C4-2B (cell line): Measurements from ENCODE around the gene AKNAD1.

Source experiments
- H3K27ac ChIP-seq: fragments of 450-650 bp; 2 replicates; pipeline ENCODE4 v1.5.1; 2017
- ZFX ChIP-seq: fragments of 450-650 bp; IDR thresholded peaks from 2 replicates; pipeline ENCODE4 v1.6.1; 2017
- TF ChIP-seq, protein P1 (sequence below): fragments of 450-650 bp; conservative IDR thresholded peaks from 2 replicates; pipeline ENCODE4 v1.5.1; 2017; ENCODE audit warnings: mild to moderate bottlenecking

AKNAD1 gene

DNA sequence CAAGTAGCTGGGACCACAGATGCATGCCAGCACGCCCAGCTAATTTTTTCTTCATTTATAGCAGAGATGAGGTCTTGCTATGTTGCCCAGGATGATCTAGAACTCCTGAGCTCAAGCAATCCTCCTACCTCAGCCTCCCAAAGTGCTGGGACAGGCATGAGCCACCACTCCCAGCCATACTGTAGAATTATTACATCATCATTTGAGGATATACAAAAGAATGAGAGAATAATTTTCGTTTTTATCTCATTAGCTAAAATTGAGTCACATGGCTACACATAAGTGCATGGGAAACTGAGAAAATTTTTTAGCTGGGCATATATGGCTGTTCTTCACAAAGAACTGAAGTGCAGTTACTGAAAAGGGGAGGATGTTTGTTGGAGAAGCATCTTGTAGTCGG is 89.2 kb downstream of the AKNAD1 start:
- H3K27ac ChIP-seq = no peak overlapping the region
- TF ChIP-seq, protein P1, sequence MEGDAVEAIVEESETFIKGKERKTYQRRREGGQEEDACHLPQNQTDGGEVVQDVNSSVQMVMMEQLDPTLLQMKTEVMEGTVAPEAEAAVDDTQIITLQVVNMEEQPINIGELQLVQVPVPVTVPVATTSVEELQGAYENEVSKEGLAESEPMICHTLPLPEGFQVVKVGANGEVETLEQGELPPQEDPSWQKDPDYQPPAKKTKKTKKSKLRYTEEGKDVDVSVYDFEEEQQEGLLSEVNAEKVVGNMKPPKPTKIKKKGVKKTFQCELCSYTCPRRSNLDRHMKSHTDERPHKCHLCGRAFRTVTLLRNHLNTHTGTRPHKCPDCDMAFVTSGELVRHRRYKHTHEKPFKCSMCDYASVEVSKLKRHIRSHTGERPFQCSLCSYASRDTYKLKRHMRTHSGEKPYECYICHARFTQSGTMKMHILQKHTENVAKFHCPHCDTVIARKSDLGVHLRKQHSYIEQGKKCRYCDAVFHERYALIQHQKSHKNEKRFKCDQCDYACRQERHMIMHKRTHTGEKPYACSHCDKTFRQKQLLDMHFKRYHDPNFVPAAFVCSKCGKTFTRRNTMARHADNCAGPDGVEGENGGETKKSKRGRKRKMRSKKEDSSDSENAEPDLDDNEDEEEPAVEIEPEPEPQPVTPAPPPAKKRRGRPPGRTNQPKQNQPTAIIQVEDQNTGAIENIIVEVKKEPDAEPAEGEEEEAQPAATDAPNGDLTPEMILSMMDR = no peak
- TF ChIP-seq ZFX = no peak

DNA sequence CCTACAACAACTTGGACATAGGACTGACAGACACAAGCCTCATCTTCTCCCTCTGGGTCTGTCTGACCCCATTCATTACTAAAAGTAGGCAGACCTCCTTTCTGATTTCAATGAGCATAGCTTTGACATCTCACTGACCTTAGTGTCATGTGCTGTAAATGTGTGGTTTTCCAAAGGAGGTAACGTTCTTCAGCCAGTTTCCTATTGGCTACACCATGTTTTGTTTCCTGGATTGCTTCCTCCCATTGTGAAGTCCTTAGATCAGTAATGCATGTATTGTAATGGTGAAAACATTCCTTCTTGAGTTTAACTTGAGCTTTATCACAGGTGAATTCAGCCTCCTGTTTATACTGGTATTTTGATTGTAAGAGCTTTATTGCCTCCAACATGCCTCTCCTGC is 89.8 kb downstream of the AKNAD1 start:
- no peak overlapping the region for H3K27ac ChIP-seq
- TF ChIP-seq ZFX = no peak
- TF ChIP-seq, protein P1 = no peak
